ENCODE measurements around the gene RHBDL1.

DNA sequence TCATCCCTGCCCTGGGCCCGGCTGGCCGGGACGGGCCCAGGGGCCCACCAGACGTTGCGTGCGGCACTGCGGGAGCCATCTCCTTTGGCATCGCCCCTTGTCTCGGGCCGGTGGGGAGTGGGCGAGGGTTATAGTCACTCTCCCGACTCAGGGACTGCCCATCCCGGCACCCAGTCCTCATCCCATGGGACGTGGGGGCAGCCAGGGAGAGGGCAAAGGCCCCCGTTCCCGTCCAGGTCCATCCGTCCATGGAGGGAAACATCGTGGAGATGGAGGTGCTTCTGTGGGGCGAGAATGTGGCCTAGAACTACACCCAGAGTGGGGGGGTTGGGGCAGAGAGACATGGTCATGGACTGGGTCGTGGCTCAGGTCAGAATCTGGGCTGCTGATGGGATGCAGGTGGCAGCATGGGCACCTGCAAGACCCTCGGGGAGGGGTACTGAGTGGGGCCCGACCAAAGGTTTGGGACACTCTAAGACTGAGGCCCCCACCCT, 28.7 kb upstream of the RHBDL1 start:
- TF ChIP-seq EP300 (IDR thresholded peaks at IDR 0.05) (no peak), POLR2A (IDR thresholded peaks at IDR 0.05) (no peak), POLR2AphosphoS5 (IDR thresholded peaks at IDR 0.05) (no peak)
- TF ChIP-seq, protein P1, sequence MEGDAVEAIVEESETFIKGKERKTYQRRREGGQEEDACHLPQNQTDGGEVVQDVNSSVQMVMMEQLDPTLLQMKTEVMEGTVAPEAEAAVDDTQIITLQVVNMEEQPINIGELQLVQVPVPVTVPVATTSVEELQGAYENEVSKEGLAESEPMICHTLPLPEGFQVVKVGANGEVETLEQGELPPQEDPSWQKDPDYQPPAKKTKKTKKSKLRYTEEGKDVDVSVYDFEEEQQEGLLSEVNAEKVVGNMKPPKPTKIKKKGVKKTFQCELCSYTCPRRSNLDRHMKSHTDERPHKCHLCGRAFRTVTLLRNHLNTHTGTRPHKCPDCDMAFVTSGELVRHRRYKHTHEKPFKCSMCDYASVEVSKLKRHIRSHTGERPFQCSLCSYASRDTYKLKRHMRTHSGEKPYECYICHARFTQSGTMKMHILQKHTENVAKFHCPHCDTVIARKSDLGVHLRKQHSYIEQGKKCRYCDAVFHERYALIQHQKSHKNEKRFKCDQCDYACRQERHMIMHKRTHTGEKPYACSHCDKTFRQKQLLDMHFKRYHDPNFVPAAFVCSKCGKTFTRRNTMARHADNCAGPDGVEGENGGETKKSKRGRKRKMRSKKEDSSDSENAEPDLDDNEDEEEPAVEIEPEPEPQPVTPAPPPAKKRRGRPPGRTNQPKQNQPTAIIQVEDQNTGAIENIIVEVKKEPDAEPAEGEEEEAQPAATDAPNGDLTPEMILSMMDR (IDR thresholded peaks at IDR 0.05), result no peak
